HG03025 (cell line): ENCODE measurements around the gene PCOLCE2.

Experiments
- ATAC-seq: cut with Tn5 transposase; IDR thresholded peaks from one replicate; pipeline ENCODE4 v1.9.1; 2021; ENCODE audit warnings: mild to moderate bottlenecking, moderate library complexity; ENCODE audit not compliant: unreplicated experiment, low FRiP score

Gene PCOLCE2

GRCh38 chr3:142888481-142889211 is at the start of gene PCOLCE2:
Gene PCOLCE2, minus strand, starts transcription at chr3:142889083. Its CDS starts 187 bp downstream, at chr3:142888896.
- no peak for ATAC-seq

- no peak for ATAC-seq
These were observed 47.1 kb upstream of the PCOLCE2 start for GRCh38 chr3:142935963-142936362.

- no peak for ATAC-seq
These were observed 46.0 kb upstream of the PCOLCE2 start for GRCh38 chr3:142934887-142935269.

GRCh38 chr3:142934128-142934886 is 45.4 kb upstream of the PCOLCE2 start:
- ATAC-seq, result no peak

- peak; percentile 78 for ATAC-seq
These were observed 42.3 kb upstream of the PCOLCE2 start for GRCh38 chr3:142931222-142931621.

- no peak for ATAC-seq
These were observed 41.6 kb upstream of the PCOLCE2 start for GRCh38 chr3:142930463-142930862.

GRCh38 chr3:142929890-142930289 is 41.0 kb upstream of the PCOLCE2 start:
- ATAC-seq, result no peak

GRCh38 chr3:142929109-142929508 is 40.2 kb upstream of the PCOLCE2 start:
- no peak for ATAC-seq

- no peak for ATAC-seq
These were observed 37.6 kb upstream of the PCOLCE2 start for GRCh38 chr3:142926368-142926944.

GRCh38 chr3:142925140-142925539 is 36.3 kb upstream of the PCOLCE2 start:
- no peak for ATAC-seq

GRCh38 chr3:142923694-142924093 is 34.8 kb upstream of the PCOLCE2 start:
- ATAC-seq, result no peak

GRCh38 chr3:142916605-142917004 is 27.7 kb upstream of the PCOLCE2 start:
- no peak for ATAC-seq

- ATAC-seq, result no peak
These were observed 26.8 kb upstream of the PCOLCE2 start for GRCh38 chr3:142915636-142916035.

- no peak for ATAC-seq
These were observed 25.5 kb upstream of the PCOLCE2 start for GRCh38 chr3:142914286-142914811.

GRCh38 chr3:142913432-142913831 is 24.5 kb upstream of the PCOLCE2 start:
- ATAC-seq, result no peak

- ATAC-seq, result no peak
These were observed 23.7 kb upstream of the PCOLCE2 start for GRCh38 chr3:142912402-142913172.

- no peak for ATAC-seq
These were observed 21.4 kb upstream of the PCOLCE2 start for GRCh38 chr3:142910280-142910679.

GRCh38 chr3:142909282-142909681 is 20.4 kb upstream of the PCOLCE2 start:
- ATAC-seq, result no peak

GRCh38 chr3:142907996-142908395 is 19.1 kb upstream of the PCOLCE2 start:
- ATAC-seq, result no peak

GRCh38 chr3:142904639-142905436 is 16.0 kb upstream of the PCOLCE2 start:
- no peak for ATAC-seq
